Activated CD4-positive, CD25-positive, alpha-beta regulatory T cell treated with anti-CD3 and anti-CD28 coated beads, Interleukin-2, amount 50 U/mL, for 24 hours (primary cell): ENCODE data around the gene PPM1B.
"Not testable (repeated sequence)": the region's sequence is repeated elsewhere in the genome, so short reads cannot be mapped to it uniquely, and the experiment has no call there.

ENCODE experiments used
- ATAC-seq, 2 donors: fragments of 150-1000 bp; cut with Tn5 transposase; one replicate each; pipeline ENCODE4 v1.10.0; 2021; ENCODE audit warnings: mild to moderate bottlenecking in 1 of 2, moderate library complexity in 1 of 2

PPM1B gene

GRCh38 chr2:44168681-44169154 lies at the start of gene PPM1B:
PPM1B (plus strand) TSS chr2:44168875; CDS start chr2:44201200, 32,325 bp downstream.
- peak; percentile 70 to 75 for ATAC-seq

DNA sequence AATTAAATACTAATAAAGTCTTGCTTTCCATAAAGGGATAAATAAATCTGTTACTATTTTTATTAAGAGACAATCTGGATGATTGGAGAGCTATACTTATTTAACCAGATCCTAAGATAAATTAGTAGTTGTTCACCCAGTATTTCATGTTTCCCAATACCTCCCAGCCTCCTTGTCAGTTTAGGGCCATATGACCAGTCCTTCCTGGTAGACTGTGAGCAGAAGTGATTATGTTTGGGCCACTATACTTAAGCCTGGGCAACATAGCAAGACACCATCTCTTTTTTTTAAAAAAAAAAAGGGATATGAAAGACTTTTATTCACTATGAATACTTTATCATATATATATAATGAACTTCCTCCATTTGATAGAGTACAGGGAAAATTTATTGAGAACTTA lies 48.8 kb upstream of the PPM1B start:
- ATAC-seq, result no peak

DNA sequence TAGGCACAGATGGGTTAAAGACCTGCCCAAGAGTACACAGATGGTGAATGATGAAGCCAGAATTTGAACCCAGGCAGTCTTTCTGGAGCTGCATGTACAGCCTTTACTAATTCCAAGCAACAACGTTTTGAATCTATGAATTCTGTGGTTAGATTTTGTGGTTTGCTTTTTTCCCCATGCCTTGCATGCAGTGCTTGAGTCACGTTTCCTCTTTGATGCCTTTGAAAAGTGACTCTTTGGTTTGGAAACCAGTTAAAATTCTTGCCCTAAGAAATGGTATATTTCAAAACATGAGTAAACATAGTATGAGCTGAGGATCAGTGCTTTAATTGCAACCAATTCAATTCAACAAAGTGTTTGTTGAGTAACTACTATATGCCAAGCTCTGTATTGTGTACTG lies 48.2 kb upstream of the PPM1B start:
- ATAC-seq, result peak; percentile 79 to 85

DNA sequence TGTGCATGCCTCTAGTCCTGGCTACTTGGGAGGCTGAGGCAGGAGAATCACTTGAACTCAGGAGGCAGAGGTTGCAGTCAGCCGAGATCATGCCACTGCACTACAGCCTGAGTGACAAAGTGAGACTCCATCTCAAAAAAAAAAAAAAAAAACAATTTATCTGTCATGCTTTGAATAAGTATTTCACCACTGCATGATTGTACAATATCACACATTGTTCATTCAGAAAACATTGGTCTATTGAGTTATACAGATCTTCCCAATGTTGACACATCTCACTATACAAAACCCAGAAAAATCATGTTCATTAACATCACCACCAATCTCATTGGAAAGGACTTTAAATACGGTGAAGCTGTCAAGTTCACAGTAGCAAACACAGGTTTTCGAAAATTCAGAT lies 46.8 kb upstream of the PPM1B start:
- ATAC-seq, result no peak

DNA sequence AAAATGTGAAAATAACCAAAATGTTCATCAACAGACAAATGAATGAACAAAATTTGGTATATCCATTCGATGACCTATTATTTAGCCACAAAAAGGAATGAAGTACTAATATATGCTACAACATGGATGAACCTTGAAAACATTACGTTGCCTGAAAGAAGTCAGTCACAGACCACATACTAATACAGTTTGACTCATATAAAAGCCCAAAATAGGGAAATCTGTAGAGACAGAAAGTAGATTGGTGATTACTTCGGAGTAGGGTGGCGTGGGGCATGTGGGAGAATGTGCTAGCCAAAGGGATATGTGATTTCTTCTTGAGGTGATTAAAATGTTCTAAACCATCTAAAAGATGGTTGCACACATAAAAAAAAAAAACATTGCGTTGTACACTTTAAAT lies 44.2 kb upstream of the PPM1B start:
- ATAC-seq, result peak in 1 of 2 donors; percentile 31

DNA sequence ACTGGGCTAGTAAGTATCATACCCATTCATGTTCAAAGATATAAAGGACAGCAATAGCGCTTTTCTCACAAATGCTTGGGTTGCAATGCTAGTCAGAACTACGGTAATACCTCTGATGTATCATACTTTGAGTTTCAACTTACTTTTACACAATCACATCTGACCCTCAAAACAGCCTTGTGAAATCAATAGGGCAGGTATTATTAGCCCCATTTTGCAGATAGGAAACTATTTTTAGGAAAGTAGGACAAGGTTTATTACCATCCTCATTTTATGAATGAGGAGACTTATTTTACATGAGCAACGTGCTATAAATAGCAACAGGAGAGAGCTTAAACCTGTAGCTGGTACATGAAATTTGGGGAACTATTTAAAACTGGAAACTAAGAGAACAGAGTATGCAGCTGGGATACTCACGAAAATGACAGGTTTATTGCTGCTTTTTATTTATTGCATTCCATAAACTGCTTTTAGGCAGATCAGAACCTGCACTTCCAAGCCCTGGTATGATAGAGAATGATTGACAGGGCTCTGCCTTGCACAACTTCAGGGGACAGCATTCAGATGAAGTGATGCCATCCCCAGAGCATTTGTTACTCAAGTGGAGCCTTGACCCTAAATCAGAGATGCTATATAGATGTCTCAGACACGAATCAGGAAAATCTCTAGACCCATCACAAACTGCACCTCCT lies 42.4 kb upstream of the PPM1B start:
- ATAC-seq, result no peak

GRCh38 chr2:44130441-44130840 lies 38.2 kb upstream of the PPM1B start:
- no peak for ATAC-seq

DNA sequence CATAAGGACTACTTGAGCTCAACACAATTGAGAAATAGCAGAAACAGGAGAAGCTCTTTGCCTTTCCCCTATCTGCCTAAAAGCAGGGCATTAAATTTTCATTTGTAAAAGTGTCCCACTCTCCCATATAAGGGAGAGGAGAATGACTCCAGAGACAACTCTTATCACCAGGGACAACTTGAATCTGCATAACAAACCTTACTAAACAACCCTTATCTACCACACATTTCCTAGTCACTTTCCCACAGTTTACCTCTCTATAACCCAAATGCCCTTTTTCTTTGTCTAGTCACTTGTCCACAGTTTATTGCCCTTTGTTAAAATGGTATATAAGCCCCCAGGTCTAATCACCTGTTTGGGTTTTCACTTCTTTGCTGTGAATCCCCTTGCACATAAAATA lies 37.5 kb upstream of the PPM1B start:
- no peak for ATAC-seq

DNA sequence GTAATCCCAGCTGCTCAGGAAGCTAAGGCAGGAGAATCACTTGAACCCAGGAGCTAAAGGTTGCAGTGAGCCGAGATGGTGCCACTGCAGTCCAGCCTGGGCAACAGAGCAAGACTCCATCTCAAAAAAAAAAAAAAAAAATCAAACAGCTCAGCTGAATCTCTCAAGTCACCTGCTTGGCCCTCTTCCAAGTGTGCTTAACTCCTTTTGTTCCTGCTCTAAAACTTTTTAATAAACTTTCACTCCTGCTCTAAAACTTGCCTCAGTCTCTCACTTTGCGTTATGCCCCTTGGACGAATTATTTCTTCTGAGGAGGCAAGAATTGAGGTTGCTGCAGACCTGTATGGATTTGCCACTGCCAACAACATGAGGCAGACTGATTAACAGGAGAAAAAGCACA lies 35.1 kb upstream of the PPM1B start:
- not testable (repeated sequence) for ATAC-seq

DNA sequence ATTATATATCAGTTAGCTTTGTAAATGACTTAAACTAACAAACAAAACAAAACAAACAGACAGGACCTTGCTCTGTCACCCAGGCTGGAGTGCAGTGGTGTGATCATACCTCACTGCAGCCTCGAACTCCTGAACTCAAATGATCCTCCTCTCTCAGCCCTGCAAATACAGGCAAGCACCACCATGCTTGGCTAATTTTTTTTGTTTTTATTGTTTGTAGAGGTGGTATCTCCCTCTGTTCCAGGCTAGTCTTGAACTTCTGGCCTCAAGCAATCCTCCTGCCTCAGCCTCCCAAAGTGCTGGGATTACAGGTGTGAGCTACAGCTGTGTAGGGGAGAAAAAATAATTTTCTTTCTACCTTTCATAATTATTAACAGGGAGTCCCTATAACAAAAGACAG lies 33.8 kb upstream of the PPM1B start:
- ATAC-seq, result no peak

- ATAC-seq, result no peak
Measured at GRCh38 chr2:44135296-44135695, 33.4 kb upstream of the PPM1B start.

DNA sequence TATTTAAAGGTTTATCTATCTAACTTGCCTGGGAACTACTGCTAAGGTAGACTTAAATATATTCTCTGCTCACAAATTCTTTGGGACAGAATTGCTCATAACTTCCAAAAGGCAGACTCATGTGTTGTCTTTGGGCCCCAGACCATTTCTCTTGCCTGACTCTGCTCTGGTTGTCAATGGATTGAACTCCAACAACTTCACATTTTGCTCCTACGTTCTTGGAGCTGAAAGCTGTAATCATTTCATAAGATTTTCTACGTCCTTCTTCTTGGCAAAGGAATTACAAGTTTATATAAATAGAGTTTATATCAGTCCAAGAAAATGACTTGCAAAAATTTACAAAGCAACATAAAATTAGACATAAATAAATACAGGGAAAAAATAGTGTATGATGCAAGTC lies 32.9 kb upstream of the PPM1B start:
- no peak for ATAC-seq

GRCh38 chr2:44136252-44136651 lies 32.4 kb upstream of the PPM1B start:
- no peak for ATAC-seq

DNA sequence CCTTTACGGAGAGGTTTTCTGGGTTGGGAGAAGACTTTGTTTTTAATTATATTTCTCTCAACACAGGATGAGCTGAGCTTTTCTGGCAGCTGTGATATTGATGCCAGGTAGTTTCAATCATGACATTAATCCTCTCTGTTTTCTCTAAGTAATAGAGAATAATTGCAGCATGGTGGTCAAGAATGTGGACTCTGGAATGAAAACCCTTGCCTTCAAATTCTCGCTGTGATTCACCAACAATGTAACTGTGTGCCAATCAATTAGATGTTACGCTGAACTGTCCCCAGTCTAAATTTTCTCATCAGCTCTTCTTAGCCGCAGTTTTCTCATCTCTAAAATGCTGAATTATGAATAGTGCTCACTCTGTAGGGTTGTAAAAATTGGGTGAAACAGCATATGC lies 31.6 kb upstream of the PPM1B start:
- ATAC-seq, result no peak

- ATAC-seq, result no peak
Measured at GRCh38 chr2:44137872-44138551, 30.7 kb upstream of the PPM1B start.

DNA sequence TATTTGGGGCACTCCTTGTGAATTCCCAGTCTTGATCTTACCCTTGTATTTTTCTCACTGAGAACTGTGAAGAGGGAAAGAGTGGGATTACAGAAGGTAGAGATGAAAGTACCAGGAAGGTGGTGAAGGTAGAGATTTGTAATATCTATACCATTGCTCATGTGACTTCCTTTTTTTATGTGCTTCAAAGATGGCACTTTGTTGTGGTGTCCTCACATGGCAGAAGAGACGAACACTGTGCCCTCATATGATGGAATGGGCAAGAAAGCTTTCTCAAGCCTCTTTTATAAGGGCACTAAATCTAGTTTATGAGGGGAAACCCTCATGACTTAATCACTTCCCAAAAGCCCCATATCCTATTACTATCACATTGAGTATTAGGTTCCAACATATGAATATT lies 28.9 kb upstream of the PPM1B start:
- ATAC-seq, result no peak

DNA sequence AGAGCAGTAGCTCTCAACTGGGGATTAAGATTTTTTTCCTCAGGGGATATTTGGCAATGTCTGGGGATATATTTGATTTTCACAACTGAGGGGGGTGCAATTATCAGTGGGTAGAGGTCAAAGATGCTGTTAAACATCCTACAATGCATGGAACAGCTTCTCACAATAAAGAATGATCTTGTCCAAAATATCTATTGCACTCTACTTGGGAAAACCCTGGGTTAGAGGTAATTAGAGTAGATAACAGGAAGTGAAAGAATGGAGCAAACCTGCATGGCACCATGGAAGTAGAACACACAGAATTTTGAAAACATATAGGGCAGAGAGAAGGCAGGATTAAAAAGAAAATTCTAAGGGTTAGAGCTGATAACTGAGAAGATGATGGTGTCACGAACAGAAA lies 26.4 kb upstream of the PPM1B start:
- no peak for ATAC-seq

GRCh38 chr2:44143701-44144100 lies 25.0 kb upstream of the PPM1B start:
- ATAC-seq, result no peak

DNA sequence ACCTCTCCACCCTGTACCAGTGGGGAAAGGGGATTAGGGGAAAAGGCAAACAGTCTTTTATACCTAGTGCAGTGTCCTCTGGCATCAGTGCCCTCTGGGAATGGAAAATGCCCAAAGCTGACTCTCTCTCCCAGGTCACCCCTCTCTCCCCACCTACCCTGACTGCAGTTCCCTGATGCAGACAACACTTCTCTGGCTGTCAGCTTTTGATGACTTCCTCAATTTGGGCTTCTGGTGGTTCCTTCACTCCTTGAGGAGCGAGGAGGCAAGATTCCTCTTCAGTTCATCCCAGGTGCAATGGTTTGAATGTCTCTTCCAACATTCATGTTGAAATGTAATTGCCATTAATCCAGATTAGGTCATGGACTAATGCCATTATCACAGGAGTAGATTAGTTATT lies 19.7 kb upstream of the PPM1B start:
- ATAC-seq, result no peak

GRCh38 chr2:44150473-44150872 lies 18.2 kb upstream of the PPM1B start:
- ATAC-seq, result no peak

DNA sequence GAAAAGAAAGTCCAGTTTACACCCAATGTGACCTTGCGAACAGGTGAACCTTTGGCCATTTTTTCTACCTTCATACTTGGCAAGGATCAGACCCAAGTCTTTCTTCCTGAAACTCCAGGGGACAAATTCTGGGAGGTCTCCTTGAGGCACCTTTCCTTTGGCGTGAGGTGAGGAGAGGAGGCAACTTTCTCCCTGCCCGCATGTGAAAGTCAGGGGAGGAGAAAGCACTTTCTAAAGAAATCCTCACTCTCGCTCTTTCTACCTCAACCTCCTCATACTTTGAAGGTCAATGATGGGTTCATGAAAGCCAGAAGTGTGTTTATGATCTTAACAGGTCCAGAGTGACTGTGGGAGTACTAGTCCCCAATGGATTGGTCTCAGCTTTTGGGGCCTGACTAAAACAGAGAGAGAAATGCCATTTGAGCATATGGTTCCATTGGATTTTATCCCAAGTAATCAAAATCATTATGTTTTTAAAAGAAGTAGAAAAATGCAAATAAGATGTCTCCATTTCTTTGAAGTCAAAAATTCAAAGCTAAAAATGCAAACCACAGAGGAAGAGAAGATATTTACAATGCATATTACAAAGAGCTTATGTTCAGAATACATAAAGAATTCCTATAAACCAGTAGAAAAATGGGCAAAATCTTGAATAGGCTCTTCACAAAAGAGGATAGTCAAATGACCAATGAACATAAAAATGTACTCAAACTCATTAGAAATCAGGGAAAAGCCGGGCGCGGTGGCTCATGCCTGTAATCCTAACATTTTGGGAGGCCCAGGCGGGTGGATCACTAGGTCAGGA lies 15.6 kb upstream of the PPM1B start:
- no peak for ATAC-seq

DNA sequence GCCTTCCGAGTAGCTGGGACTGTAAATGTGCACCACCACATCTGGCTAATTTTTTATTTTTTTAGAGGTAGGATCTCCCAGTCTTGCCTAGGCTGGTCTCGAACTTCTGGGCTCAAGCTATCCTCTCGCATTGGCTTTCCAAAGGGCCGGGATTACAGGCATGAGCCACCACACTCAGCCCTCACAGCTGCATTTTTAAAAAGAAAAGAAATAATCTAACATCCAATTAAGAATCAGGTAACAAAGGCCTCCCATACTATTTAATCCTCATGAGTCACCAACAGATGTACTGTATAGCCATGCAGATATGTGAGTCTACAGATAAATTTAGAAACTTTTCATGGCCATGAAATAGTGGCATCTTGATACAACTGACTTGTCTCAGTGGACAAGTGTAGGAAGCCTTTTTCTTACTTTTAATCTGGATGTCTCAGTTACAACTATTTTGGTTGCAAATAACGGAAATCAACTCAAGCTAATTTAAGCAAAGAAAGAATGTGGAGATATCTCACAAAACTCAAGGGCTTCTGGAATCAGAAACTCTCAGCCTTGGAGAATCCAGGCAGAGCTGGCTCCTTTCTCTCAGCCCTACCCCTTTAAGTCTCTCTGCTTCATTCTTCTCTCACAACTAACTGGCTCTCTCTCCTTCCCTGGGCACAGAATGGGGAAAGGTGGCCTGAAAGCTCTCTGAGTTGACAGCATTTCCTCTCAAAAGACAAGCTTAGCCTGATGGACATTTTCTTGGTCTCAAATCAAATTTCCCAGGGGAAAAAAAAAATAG lies 12.8 kb upstream of the PPM1B start:
- ATAC-seq, result no peak

DNA sequence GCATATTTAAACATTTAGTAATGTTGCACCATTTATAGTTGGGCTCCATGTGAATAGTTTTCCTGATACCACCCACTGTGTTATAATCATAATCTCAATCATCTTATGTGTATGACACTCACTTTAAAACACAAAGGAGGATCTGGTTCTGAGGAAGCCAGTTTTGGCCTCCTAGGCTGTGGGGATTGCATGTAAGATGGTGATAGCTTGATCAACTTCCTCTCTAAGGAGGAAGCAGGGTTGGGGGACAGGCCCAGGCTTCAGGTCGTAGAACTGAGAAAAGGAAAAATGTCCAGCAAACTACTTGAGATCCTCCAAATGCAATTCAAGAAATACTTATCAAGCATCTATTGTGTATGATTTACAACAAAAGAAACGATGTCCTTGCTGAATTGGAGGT lies 4.9 kb upstream of the PPM1B start:
- no peak for ATAC-seq
